SU-DHL-6 (cell line): Measurements from ENCODE around the gene URM1.

Experiments used
- EZH2phosphoT487 ChIP-seq: fragments of 200-600 bp; sonication (generic), shearing (Covaris generic); conservative IDR thresholded peaks from 2 replicates; pipeline ENCODE4 v1.6.1; 2018; ENCODE audit warnings: mild to moderate bottlenecking, antibody characterized with exemption, low read length, moderate library complexity, mixed read lengths
- TF ChIP-seq, protein P1 (sequence below): fragments of 200-600 bp; sonication (generic); IDR thresholded peaks from one replicate; pipeline ENCODE4 v1.5.1; 2017; ENCODE audit warnings: antibody characterized with exemption, mild to moderate bottlenecking, low read length, moderate library complexity; ENCODE audit not compliant: insufficient read depth, poor library complexity, severe bottlenecking

- TF ChIP-seq, protein P1, sequence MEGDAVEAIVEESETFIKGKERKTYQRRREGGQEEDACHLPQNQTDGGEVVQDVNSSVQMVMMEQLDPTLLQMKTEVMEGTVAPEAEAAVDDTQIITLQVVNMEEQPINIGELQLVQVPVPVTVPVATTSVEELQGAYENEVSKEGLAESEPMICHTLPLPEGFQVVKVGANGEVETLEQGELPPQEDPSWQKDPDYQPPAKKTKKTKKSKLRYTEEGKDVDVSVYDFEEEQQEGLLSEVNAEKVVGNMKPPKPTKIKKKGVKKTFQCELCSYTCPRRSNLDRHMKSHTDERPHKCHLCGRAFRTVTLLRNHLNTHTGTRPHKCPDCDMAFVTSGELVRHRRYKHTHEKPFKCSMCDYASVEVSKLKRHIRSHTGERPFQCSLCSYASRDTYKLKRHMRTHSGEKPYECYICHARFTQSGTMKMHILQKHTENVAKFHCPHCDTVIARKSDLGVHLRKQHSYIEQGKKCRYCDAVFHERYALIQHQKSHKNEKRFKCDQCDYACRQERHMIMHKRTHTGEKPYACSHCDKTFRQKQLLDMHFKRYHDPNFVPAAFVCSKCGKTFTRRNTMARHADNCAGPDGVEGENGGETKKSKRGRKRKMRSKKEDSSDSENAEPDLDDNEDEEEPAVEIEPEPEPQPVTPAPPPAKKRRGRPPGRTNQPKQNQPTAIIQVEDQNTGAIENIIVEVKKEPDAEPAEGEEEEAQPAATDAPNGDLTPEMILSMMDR, result no peak
- TF ChIP-seq EZH2phosphoT487, result no peak
Measured at GRCh38 chr9:128355451-128355850, 15.7 kb upstream of the URM1 start.
